HG03139 (cell line): ENCODE results near the gene ITFG2.
A peak's percentile ranks its signal among the peaks of the same experiment; 100 is the strongest.
"Not testable (repeated sequence)": the region's sequence is repeated elsewhere in the genome, so short reads cannot be mapped to it uniquely, and the experiment has no call there.

Source experiments
- ATAC-seq: cut with Tn5 transposase; IDR thresholded peaks from one replicate; pipeline ENCODE4 v1.9.1; 2021; ENCODE audit not compliant: unreplicated experiment

The ITFG2 gene

GRCh38 chr12:2812290-2813213 is at the start of gene ITFG2:
Gene ITFG2, plus strand, starts transcription at chr12:2812668. Its CDS starts 93 bp downstream, at chr12:2812761.
- ATAC-seq, result peak; percentile 95

- no peak for ATAC-seq
These were observed 48.1 kb upstream of the ITFG2 start for GRCh38 chr12:2764398-2764797.

DNA sequence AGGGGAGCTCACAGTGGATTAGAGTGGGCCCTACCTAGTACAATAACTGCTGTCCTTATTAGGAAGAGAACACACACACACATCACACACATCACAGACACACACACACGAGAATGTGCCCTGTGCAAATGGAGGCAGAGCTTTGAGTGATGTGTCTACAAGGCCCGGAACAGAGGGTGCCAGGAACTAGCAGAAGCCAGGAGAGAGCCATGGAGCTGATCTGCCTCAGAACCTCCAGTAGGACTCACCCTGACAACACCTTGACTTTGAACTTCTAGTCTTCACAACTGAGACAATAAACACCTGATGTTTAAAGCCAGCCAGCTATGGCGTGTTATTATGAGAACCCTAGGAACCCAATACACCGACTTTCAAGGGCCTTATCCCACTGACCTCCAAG is 47.4 kb upstream of the ITFG2 start:
- ATAC-seq, result no peak

GRCh38 chr12:2765608-2766007 is 46.9 kb upstream of the ITFG2 start:
- no peak for ATAC-seq

DNA sequence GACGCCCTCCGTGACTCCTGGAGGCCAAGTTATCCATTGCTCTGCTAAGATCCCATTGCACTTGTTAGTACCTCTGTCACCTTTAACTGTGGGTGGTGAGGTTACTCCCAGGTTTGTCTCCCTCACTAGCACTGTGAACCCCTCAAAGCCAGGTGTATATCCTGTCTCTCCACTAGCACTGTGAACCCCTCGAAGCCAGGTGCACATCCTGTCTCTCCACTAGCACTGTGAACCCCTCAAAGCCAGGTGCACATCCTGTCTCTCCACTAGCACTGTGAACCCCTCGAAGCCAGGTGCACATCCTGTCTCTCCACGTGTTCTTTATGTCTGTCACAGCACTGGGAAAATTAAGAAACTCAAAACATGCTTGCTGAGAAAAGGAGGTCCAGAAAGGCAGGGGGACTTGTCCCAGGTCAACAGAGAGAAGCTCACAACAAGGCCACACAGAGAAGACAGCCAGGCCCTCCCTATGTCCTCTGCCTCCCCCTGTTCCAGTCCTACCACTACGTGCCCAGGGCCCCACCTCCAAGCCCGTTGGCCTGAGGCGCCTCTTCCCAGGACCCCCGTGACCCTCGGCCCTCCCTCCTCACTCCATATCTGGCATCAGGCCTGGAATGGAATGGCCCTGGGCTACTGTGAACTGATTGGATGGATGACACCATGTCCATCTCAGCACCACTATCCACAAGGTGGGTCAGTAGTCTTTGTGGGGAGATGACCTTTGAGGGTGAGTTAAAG is 44.1 kb upstream of the ITFG2 start:
- no peak for ATAC-seq

GRCh38 chr12:2769866-2770533 is 42.5 kb upstream of the ITFG2 start:
- ATAC-seq, result no peak

DNA sequence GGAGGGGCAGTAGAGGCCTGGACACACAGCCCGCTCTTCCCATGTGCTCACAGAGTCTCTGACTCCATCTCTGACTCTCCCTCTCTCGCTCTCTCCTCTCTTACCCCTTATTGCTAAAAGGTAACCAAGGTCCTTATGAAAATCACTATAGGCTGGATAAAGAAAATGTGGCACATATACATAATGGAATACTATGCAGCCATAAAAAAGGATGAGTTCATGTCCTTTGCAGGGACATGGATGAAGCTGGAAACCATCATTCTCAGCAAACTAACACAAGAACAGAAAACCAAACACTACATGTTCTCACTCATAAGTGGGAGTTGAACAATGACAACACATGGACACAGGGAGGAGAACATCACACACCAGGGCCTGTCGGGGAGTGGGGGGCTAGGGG is 41.9 kb upstream of the ITFG2 start:
- ATAC-seq, result not testable (repeated sequence)

GRCh38 chr12:2772370-2772769 is 40.1 kb upstream of the ITFG2 start:
- no peak for ATAC-seq

DNA sequence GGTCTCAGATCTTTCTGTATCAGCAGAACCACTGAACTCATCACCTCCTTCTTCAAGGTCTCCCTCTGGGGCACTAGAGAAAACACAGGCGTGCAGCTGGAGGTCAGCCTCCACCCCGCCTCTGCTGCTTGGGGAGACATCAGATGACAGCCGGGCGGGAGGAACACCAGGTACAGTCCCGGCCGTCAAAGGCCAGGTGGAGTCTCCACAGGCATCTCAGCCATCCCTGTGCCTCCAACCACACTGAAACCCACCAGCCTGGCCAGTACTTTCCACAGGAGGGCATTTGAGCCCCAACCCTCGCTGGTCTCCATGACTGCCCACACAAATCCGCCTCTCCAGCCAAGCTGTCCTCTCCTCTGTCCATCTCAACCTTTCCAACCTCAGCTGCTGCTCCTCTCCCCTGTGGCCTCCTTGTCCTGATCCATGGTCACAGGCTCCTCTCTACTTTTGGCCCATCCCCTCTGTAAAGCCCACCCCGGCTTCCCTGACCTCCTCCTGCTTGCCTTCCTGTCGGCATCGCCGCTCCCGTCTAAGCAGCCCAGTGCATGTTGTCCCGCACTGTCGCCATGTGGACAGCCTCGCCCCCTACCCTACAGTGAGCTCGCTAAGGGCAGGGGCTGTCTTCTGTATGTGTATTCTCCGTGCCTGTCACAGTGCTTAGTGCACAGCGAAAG is 39.1 kb upstream of the ITFG2 start:
- ATAC-seq, result no peak

- ATAC-seq, result no peak
These were observed 37.0 kb upstream of the ITFG2 start for GRCh38 chr12:2775431-2775830.

GRCh38 chr12:2776129-2776806 is 36.2 kb upstream of the ITFG2 start:
- ATAC-seq, result no peak

GRCh38 chr12:2779281-2779680 is 33.2 kb upstream of the ITFG2 start:
- no peak for ATAC-seq

DNA sequence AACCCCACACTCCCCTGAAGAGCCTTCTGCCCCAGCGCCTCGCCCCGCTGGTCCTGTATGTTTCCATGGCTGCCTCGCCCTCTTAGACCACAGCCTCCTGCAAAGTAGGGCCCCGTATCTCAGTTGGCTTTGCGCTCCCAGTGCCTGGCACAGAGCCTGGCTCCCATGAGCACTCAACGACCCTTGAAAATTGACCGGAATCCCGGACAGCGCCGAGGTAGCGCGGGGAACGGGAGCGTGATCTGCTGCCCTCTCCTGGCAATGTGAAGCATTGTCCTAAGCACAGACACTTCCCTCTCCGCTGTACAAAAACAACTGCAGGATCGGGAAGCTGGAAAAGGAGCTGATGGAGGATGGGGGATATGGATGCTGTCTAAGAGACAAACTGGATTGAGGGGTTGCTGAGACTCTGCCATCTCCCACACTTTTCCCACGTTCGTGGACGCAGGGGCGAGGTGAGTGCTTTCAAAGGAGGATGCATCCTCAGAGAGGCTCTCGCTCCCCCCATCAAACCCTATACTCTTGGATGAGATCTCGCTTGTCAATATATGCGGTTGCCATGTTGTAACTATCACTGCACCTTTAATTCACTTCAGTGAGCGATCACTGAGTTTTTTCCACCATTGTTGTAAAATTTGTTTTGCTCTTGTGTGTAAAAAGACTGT is 28.4 kb upstream of the ITFG2 start:
- no peak for ATAC-seq

DNA sequence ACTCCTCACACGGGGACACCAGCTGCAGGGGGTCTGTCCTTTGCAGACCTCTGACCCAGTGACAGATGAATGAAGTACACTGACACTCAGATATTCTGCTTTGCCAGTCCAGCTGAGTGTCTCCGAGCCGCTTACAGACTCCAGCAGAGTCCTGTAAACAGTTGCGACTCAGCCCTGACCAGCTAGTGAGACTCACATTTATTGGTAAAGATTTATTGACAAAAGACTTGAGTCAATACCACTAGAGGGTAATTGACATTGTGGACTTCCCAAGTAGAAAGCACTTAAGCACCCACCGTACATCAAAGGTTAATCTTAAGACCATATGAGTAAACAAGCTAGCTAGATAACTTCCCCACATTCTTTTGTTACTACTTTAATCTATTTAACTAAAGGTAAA is 27.5 kb upstream of the ITFG2 start:
- ATAC-seq, result no peak

DNA sequence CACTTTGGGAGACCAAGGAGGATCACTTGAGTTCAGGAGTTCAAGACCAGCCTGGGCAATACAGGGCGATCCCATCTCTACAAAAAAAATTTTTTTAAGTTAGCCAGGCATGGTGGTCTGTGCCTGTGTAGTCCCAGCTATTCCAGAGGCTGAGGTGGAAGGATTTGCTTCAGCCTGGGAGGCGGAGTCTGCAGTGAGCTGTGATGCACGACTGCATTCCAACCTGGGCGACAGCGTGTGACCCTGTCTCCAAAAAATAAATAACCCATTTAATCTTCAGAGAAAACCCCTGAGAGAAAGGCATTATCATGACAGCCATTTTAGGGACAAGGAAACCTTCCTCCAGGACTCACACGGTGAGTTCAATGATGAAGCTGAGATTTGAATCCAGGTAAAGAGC is 21.4 kb upstream of the ITFG2 start:
- no peak for ATAC-seq

GRCh38 chr12:2792671-2793500 is 19.6 kb upstream of the ITFG2 start:
- no peak for ATAC-seq

DNA sequence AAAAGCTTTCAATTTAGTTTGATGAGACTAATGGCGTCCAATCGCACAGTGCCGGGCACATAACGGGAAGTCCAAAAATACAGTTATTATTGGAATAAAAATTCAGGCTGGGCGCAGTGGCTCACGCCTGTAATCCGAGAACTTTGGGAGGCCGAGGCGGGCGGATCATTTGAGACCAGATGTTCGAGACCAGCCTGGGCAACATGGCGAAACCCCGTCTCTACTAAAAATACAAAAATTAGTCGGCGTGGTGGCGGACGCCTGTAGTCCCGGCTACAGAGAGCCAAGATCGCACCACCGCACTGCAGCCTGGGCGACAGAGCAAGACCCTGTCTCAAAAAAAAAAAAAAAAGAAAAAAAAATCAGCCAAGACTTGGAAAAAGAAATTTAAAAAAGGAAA is 18.9 kb upstream of the ITFG2 start:
- ATAC-seq, result no peak

DNA sequence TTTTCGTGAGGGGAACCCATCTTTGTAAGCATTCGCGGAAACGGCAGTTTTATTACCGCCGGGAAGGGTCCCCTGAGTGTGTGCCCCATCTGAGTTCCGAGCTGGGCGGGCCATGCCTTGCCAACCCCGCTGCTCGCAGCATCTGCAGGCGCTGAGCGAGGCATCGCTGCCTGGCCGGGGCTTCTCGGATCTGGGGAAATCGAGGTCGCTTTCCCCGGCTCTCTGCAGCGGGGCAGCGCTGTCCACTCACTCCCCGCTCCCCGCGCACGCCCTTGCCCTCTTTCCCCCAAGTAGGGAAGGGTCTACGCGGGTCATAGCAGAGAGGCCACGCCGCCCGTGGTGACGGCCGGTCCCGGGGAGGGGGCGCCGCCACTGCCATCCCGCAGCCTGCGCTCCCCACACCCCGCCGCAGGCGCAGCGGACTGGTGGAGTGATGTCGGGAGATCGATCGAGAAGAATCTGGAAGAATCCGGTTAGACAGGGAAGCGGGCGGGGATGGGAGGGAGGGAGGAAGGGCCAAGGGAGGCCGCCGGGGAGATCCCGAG is 18.2 kb upstream of the ITFG2 start:
- ATAC-seq, result no peak
